Measurements from ENCODE around the gene ATP1A3.
A peak's percentile ranks its signal among the peaks of the same experiment; 100 is the strongest.
"Not testable (repeated sequence)": the region's sequence is repeated elsewhere in the genome, so short reads cannot be mapped to it uniquely, and the experiment has no call there.

ATP1A3 gene

GRCh38 chr19:41951686-41952172 is 42.3 kb downstream of the ATP1A3 start:
- peak; percentile 86 for DNase-seq (ENCODE audit: low read depth in 1 of 2, low spot score in 1 of 2)

- DNase-seq (ENCODE audit: low read depth in 1 of 2, low spot score in 1 of 2) = no peak
These were observed 46.9 kb downstream of the ATP1A3 start for GRCh38 chr19:41947091-41947490.

GRCh38 chr19:41945135-41945766 is 48.8 kb downstream of the ATP1A3 start:
- peak; percentile 55 to 90 for DNase-seq (ENCODE audit: low read depth in 1 of 2, low spot score in 1 of 2)

- DNase-seq (ENCODE audit: low read depth in 1 of 2, low spot score in 1 of 2) = no peak
These were observed 49.7 kb downstream of the ATP1A3 start for GRCh38 chr19:41944336-41944735.

GRCh38 chr19:41941410-41942202 is 52.4 kb downstream of the ATP1A3 start:
- no peak for DNase-seq (ENCODE audit: low read depth in 1 of 2, low spot score in 1 of 2)

GRCh38 chr19:41940731-41941409 is 53.2 kb downstream of the ATP1A3 start:
- no peak for DNase-seq (ENCODE audit: low read depth in 1 of 2, low spot score in 1 of 2)

- DNase-seq (ENCODE audit: low read depth in 1 of 2, low spot score in 1 of 2) = no peak
These were observed 53.9 kb downstream of the ATP1A3 start for GRCh38 chr19:41939861-41940730.

GRCh38 chr19:41939209-41939608 is 54.8 kb downstream of the ATP1A3 start:
- DNase-seq (ENCODE audit: low read depth in 1 of 2, low spot score in 1 of 2) = not testable (repeated sequence)

- DNase-seq (ENCODE audit: low read depth in 1 of 2, low spot score in 1 of 2) = no peak
These were observed 56.2 kb downstream of the ATP1A3 start for GRCh38 chr19:41937525-41938468.

- no peak for DNase-seq (ENCODE audit: low read depth in 1 of 2, low spot score in 1 of 2)
These were observed 57.1 kb downstream of the ATP1A3 start for GRCh38 chr19:41936961-41937360.

GRCh38 chr19:41936416-41936850 is 57.6 kb downstream of the ATP1A3 start:
- DNase-seq (ENCODE audit: low read depth in 1 of 2, low spot score in 1 of 2) = no peak

- DNase-seq (ENCODE audit: low read depth in 1 of 2, low spot score in 1 of 2) = no peak
These were observed 58.1 kb downstream of the ATP1A3 start for GRCh38 chr19:41935760-41936415.

GRCh38 chr19:41934849-41935374 is 59.1 kb downstream of the ATP1A3 start:
- peak; percentile 56 to 63 for DNase-seq (ENCODE audit: low read depth in 1 of 2, low spot score in 1 of 2)

GRCh38 chr19:41933693-41934426 is 60.2 kb downstream of the ATP1A3 start:
- no peak for DNase-seq (ENCODE audit: low read depth in 1 of 2, low spot score in 1 of 2)

GRCh38 chr19:41932720-41933332 is 61.2 kb downstream of the ATP1A3 start:
- DNase-seq (ENCODE audit: low read depth in 1 of 2, low spot score in 1 of 2) = no peak

GRCh38 chr19:41932259-41932719 is 61.7 kb downstream of the ATP1A3 start:
- no peak for DNase-seq (ENCODE audit: low read depth in 1 of 2, low spot score in 1 of 2)

GRCh38 chr19:41930926-41931592 is 63.0 kb downstream of the ATP1A3 start:
- no peak for DNase-seq (ENCODE audit: low read depth in 1 of 2, low spot score in 1 of 2)
